ENCODE results near the gene AFF1.
"Not testable (repeated sequence)": the region's sequence is repeated elsewhere in the genome, so short reads cannot be mapped to it uniquely, and the experiment has no call there.

The AFF1 gene

GRCh38 chr4:87036713-87037112, 101.9 kb downstream of the AFF1 start:
- no peak for DNase-seq (ENCODE audit: low read depth in 2 of 2)

- not testable (repeated sequence) for DNase-seq (ENCODE audit: low read depth in 2 of 2)
Observed at GRCh38 chr4:87037171-87037570, 102.4 kb downstream of the AFF1 start.

GRCh38 chr4:87037671-87038334, 103.0 kb downstream of the AFF1 start:
- DNase-seq (ENCODE audit: low read depth in 2 of 2) = no peak

GRCh38 chr4:87038837-87039615, 104.2 kb downstream of the AFF1 start:
- no peak for DNase-seq (ENCODE audit: low read depth in 2 of 2)

- no peak for DNase-seq (ENCODE audit: low read depth in 2 of 2)
Observed at GRCh38 chr4:87041141-87041540, 106.3 kb downstream of the AFF1 start.

- no peak for DNase-seq (ENCODE audit: low read depth in 2 of 2)
Observed at GRCh38 chr4:87042221-87042620, 107.4 kb downstream of the AFF1 start.

GRCh38 chr4:87042986-87043820, 108.4 kb downstream of the AFF1 start:
- no peak for DNase-seq (ENCODE audit: low read depth in 2 of 2)

GRCh38 chr4:87044511-87045233, 109.9 kb downstream of the AFF1 start:
- no peak for DNase-seq (ENCODE audit: low read depth in 2 of 2)

DNA sequence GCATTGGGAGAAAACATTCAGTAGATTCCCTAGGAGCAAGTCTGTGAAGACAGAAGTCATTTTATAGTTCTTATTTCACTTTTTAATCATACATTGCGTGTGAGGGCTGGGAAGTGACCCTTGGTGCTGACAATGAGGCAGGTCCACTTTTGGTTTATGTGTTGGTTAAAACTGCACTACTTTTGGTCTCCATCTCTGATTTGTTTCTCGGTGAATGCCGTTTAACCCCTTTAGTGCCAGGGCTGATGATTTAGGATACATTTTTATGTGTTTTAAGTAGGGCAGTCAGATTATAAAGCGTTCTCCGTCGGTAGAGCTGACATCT, 110.4 kb downstream of the AFF1 start:
- DNase-seq (ENCODE audit: low read depth in 2 of 2) = no peak

- no peak for DNase-seq (ENCODE audit: low read depth in 2 of 2)
Observed at GRCh38 chr4:87045659-87046058, 110.8 kb downstream of the AFF1 start.

GRCh38 chr4:87046121-87046551, 111.3 kb downstream of the AFF1 start:
- no peak for DNase-seq (ENCODE audit: low read depth in 2 of 2)

DNA sequence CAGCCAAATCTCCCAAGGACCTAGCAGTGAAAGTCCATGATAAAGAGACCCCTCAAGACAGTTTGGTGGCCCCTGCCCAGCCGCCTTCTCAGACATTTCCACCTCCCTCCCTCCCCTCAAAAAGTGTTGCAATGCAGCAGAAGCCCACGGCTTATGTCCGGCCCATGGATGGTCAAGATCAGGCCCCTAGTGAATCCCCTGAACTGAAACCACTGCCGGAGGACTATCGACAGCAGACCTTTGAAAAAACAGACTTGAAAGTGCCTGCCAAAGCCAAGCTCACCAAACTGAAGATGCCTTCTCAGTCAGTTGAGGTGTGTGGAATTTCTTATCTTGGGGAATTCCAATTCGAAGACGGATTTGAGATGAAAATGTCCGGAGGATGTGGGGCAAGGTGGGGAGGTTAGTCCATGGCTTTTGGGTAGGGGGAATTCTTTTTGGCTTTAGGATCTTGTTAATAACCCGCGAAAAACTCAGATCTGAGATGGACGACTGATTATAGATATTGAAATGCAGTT, 112.5 kb downstream of the AFF1 start:
- DNase-seq (ENCODE audit: low read depth in 2 of 2) = no peak

DNA sequence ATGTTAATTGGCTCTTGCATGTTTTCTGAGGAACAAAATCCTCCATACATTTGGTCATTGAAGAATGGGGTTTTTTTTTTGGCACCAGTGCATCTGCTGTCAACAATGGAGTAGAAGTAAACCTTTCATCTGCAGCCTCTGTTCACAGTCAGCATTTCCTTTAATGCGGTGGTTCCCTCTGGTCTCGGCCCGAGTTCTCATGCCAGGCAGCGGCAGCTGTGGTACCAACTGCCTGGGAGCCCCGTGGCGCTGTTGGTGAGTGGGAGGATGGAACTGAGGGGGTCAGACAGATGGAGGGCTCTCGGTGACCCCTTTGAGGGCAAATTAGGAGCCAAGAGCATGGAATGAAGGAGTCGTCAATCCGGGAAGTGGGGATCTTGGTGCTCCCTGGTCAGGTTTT, 114.7 kb downstream of the AFF1 start:
- no peak for DNase-seq (ENCODE audit: low read depth in 2 of 2)

- no peak for DNase-seq (ENCODE audit: low read depth in 2 of 2)
Observed at GRCh38 chr4:87050596-87050995, 115.8 kb downstream of the AFF1 start.

DNA sequence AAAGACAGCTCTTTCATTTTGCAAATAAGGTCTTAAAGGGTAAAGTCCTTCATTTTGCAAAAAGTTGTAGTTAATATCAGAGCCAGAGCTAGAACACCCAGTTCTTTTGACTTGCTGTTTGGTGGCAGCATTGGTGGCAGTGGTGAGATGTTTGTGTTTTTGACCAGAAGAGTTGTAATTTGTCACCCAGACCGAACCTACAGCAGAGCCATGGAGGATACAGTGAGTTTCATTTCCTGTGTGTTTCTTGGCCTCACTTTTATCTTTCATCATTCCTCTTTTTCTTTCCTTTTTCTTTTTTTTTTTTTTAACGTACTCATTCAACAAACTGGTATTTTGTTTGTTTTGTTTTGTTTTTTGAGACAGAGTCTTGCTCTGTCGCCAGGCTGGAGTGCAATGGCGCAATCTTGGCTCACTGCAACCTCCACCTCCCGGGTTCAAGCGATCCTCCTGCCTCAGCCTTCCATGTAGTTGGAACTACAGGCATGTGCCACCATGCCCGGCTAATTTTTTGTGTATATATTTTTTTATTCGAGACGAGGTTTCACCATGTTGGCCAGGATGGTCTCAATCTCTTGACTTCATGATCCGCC, 116.4 kb downstream of the AFF1 start:
- DNase-seq (ENCODE audit: low read depth in 2 of 2) = no peak

DNA sequence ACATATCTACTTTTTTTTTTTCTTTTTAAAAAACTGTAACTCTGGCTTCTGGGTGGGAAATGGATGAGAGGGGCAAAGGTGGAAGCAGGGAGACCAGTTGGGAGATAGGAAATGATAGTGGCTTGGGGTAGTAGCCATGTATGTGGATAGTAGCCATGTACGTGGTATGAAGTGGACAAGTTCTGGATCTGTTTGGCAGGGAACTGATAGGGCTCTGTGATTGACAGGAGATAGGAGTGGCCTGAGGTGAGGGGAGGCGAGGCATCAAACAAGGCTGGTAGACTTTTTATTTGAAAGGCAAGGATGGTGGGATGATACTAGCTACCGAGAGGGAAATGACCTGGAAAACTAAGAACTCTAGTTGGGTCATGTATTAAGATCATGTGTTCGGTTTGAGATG, 117.8 kb downstream of the AFF1 start:
- DNase-seq (ENCODE audit: low read depth in 2 of 2) = no peak

GRCh38 chr4:87053176-87053658, 118.4 kb downstream of the AFF1 start:
- no peak for DNase-seq (ENCODE audit: low read depth in 2 of 2)

- no peak for DNase-seq (ENCODE audit: low read depth in 2 of 2)
Observed at GRCh38 chr4:87053802-87054767, 119.3 kb downstream of the AFF1 start.

GRCh38 chr4:87054900-87055299, 120.1 kb downstream of the AFF1 start:
- no peak for DNase-seq (ENCODE audit: low read depth in 2 of 2)

DNA sequence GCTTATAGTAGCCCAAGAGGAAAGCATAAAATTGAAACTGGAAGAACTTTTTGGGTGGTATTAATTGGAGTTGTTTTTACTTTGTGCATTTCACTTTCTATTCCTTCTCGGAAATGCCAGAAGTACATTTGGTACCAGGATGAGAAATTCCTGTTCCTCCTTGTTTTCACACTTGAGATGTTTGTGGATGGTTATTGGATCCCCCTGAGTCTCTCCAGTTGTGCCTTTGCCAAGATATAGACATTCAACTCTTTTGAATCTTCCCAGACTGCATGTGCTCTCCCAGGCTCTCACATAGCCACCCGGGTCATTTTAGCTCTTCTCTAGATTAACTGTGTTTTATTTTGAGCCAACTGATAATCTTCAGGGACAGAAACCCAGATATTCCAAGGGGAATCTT, 120.5 kb downstream of the AFF1 start:
- DNase-seq (ENCODE audit: low read depth in 2 of 2) = no peak

All from stimulated activated CD8-positive, alpha-beta memory T cell treated with anti-CD3 and anti-CD28 coated beads, Interleukin-15, amount 100 ng/mL, for 48 hours (primary cell).